AG09309 (cell line): Measurements from ENCODE around the gene SCYGR4.

ENCODE experiments used
- DNase-seq: peaks from one replicate; pipeline ENCODE4 v3.0.0-alpha.2; 2010; ENCODE audit warnings: low read depth
- H3K4me3 ChIP-seq: 2 replicates; pipeline ENCODE4 v1.5.1; 2011; ENCODE audit warnings: mild to moderate bottlenecking, low read depth, low read length, moderate library complexity; ENCODE audit not compliant: control insufficient read depth
- TF ChIP-seq, protein P1 (sequence below): IDR thresholded peaks from 2 replicates; pipeline ENCODE4 v1.5.1; 2011; ENCODE audit warnings: mild to moderate bottlenecking, low read depth, low read length, inconsistent platforms; ENCODE audit not compliant: insufficient read depth, control insufficient read depth; ENCODE audit errors: missing control alignments

Gene SCYGR4

DNA sequence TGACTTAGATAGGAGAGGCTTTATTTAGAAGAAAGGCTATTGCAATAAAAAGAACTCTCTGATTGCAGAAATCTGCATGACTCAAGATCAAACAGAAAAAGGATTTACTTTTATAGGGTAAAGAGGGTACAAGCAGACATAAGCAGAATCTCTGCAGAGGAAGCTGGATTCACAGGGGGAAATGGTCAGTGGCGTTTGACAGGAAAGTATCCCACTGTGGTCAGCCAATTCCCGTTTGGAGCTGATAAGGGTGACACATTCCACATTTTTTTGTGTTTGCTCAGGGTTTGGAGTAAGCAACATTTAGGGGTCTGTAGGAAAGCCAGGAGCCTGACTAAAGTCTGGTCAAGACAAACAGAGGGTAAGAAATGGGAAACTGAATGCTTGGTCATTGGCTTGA, 25.4 kb downstream of the SCYGR4 start:
- no peak for DNase-seq
- TF ChIP-seq, protein P1, sequence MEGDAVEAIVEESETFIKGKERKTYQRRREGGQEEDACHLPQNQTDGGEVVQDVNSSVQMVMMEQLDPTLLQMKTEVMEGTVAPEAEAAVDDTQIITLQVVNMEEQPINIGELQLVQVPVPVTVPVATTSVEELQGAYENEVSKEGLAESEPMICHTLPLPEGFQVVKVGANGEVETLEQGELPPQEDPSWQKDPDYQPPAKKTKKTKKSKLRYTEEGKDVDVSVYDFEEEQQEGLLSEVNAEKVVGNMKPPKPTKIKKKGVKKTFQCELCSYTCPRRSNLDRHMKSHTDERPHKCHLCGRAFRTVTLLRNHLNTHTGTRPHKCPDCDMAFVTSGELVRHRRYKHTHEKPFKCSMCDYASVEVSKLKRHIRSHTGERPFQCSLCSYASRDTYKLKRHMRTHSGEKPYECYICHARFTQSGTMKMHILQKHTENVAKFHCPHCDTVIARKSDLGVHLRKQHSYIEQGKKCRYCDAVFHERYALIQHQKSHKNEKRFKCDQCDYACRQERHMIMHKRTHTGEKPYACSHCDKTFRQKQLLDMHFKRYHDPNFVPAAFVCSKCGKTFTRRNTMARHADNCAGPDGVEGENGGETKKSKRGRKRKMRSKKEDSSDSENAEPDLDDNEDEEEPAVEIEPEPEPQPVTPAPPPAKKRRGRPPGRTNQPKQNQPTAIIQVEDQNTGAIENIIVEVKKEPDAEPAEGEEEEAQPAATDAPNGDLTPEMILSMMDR = no peak
- no peak overlapping the region for H3K4me3 ChIP-seq

DNA sequence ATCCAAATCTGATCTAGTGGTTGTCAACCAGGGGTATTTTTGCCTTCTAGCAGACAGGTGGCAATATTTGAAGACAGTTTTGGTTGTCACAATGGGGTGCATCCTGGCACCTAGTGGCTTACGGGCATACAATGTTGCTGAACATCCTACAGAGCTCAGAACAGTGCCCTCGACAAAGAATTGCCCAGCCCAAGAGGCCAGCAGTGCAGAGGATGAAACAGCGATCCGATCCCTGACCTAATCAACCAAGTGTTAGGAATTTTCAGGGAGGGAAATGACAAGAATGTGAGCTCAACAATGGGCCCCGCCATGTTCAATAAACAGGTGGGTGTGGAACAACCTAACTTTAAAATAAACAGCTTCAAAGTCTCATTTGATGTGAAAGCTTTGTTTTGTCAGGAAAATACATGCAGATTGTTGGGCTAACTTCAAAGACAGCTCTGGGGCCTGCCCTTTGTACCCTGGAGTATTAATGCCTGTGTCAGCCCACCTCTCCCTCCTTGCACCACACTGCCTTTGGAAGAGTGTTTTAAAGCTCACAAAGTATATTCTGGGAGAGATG, 26.8 kb downstream of the SCYGR4 start:
- TF ChIP-seq, protein P1 = no peak

DNA sequence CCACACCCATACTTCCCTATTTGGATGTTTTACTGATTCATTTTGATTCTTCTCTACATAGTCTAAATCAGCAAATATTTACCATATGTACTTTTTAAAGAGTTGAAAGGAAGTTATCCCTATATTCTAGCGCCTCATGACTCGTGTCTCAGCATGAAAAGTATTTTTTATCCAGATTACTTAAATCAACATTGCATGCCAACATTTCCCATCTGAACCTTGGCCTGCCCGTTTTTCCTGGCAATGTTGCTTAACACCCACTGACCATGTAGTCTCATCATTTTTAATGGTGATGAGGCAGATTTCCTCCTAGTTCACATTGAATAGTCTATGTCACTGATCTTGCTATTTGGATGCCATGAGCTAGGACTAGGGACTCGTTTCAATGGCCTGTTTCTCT, 36.1 kb downstream of the SCYGR4 start:
- peak; percentile 41 for DNase-seq
- H3K4me3 ChIP-seq = no peak overlapping the region
- TF ChIP-seq, protein P1 = no peak

More for the DNA sequence above, 26.8 kb downstream of the SCYGR4 start:
- no peak for DNase-seq
- H3K4me3 ChIP-seq = no peak overlapping the region

DNA sequence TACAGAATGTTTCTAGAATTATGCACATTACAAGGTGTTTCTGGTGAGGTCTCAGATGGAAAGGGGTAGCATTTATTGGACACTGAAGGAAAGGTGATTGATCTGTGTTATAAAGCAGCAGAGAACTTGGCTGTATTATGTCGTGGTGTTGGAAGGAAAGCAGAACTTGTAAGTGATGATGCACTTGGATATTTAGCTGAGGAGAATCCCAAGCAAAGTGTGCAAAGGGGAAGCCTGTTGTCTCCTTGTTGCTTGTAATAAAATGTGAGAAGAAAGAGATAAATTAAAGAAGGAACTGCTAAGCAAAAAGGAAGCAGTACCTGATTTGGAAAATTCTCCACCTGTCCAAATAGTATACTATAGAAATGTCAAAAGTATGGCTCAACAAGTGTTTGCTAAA, 37.1 kb downstream of the SCYGR4 start:
- no peak overlapping the region for H3K4me3 ChIP-seq
- no peak for DNase-seq
- TF ChIP-seq, protein P1 = no peak

DNA sequence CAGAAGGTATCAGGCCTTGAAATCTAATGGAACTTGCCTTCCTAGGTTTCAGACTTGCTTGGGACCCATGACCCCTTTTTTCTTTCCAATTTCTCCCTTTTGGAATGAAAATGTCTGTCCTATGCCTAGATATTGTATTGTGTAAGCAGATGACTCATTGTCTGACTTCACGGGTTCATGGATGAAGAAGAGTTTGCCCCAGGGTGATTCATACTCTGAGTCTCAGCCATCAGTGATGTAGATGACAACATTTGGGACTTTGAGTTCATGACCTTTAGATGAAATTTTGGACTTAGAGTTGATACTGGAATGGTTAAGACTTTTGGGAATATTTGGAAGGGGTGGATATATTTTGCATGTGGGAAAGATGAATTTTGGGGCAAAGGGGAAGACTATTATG, 38.2 kb downstream of the SCYGR4 start:
- TF ChIP-seq, protein P1 = no peak
- DNase-seq = peak; percentile 66
- H3K4me3 ChIP-seq = no peak overlapping the region

DNA sequence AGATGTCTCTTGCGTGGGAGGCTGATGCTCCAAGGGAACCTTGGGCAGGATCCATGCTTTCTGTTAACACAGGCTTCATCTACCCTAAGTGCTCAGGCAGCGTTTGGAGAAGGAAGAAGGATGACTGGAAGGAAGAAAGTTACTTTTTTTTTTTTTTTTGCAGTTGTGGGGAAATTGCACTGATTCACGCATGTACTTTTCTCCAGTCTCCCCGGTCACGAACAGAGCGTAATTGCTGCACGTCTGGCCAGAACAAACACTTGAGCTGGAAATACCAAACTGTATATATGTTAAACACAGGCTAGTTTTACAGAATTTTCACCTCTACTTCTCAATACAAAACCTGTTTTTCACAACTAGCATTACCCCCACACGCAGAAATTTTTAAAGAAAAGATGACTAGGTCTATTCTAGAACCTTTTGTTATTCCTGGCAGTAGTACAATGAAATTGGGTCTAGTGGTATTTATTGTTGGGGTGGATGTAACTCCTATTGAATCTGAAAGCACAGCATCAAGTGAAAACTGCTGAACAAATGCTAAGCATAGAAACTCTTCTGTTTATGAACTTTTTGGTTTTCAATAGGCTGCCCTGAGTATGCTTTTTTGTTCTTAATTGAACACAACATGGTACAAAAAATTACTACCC, 40.0 kb downstream of the SCYGR4 start:
- TF ChIP-seq, protein P1 = no peak
- H3K4me3 ChIP-seq = no peak overlapping the region
- DNase-seq = peak; percentile 18
